DMS153 treated with DMSO at 0.1 percent for 48 hours (cell line): ENCODE results near the gene TP53BP2.

Source experiments
- DNase-seq: peaks from one replicate; lab custom pipeline; 2025; ENCODE audit not compliant: unreplicated experiment; lab: John Stamatoyannopoulos, UW

The TP53BP2 gene

GRCh38 chr1:223770621-223771315, 75.0 kb downstream of the TP53BP2 start:
- no peak for DNase-seq

- DNase-seq = peak; percentile 26
These were observed 79.9 kb downstream of the TP53BP2 start for GRCh38 chr1:223765719-223766340.

- DNase-seq = no peak
These were observed 80.6 kb downstream of the TP53BP2 start for GRCh38 chr1:223765036-223765718.

GRCh38 chr1:223763881-223764280, 81.9 kb downstream of the TP53BP2 start:
- no peak for DNase-seq

- DNase-seq = no peak
These were observed 82.5 kb downstream of the TP53BP2 start for GRCh38 chr1:223763251-223763650.

GRCh38 chr1:223761411-223761810, 84.3 kb downstream of the TP53BP2 start:
- no peak for DNase-seq

- no peak for DNase-seq
These were observed 84.9 kb downstream of the TP53BP2 start for GRCh38 chr1:223760833-223761232.

- DNase-seq = no peak
These were observed 86.5 kb downstream of the TP53BP2 start for GRCh38 chr1:223759273-223759672.

GRCh38 chr1:223758734-223759133, 87.0 kb downstream of the TP53BP2 start:
- no peak for DNase-seq

- DNase-seq = no peak
These were observed 88.7 kb downstream of the TP53BP2 start for GRCh38 chr1:223756806-223757700.

- no peak for DNase-seq
These were observed 89.6 kb downstream of the TP53BP2 start for GRCh38 chr1:223755992-223756775.

GRCh38 chr1:223755432-223755792, 90.3 kb downstream of the TP53BP2 start:
- no peak for DNase-seq

GRCh38 chr1:223754681-223755431, 90.9 kb downstream of the TP53BP2 start:
- no peak for DNase-seq

GRCh38 chr1:223752721-223753515, 92.8 kb downstream of the TP53BP2 start:
- no peak for DNase-seq

- DNase-seq = no peak
These were observed 94.1 kb downstream of the TP53BP2 start for GRCh38 chr1:223751696-223752095.

- DNase-seq = no peak
These were observed 94.8 kb downstream of the TP53BP2 start for GRCh38 chr1:223750730-223751570.

- no peak for DNase-seq
These were observed 96.7 kb downstream of the TP53BP2 start for GRCh38 chr1:223748773-223749733.
